GM23338 (cell line): ENCODE data around the gene SAMD11. TPM values are rescaled to one million over a fixed set of nuclear protein-coding genes. Genes with fewer than 3 reads are reported as not detected.

Source experiments
- ATAC-seq: fragments of 200-7000 bp; cut with Tn5 transposase; 3 replicates; pipeline ENCODE4 v1.9.1; 2020
- DNase-seq: peaks from one replicate; pipeline ENCODE4 v3.0.0-alpha.2; 2015; ENCODE audit warnings: low spot score
- H2AFZ ChIP-seq: fragments of 200-600 bp; sonication (generic); 2 replicates; pipeline ENCODE4 v1.8.0; 2016; ENCODE audit warnings: antibody characterized with exemption, mild to moderate bottlenecking, moderate library complexity
- H3F3A ChIP-seq: fragments of 200-600 bp; sonication (generic); replicated peaks from 2 replicates; pipeline ENCODE4 v1.8.0; 2017; ENCODE audit warnings: antibody characterized with exemption, mixed run types, low read depth
- H3K27ac ChIP-seq: fragments of 200-600 bp; sonication (generic); 2 replicates; pipeline ENCODE4 v1.6.1; 2016; ENCODE audit warnings: low read depth
- H3K27me3 ChIP-seq: fragments of 200-600 bp; sonication (generic); 2 replicates; pipeline ENCODE4 v1.8.0; 2016; ENCODE audit warnings: mild to moderate bottlenecking, mixed run types, moderate library complexity; ENCODE audit not compliant: insufficient read depth
- H3K36me3 ChIP-seq: fragments of 200-600 bp; sonication (generic); 2 replicates; pipeline ENCODE4 v1.8.0; 2016; ENCODE audit warnings: mild to moderate bottlenecking; ENCODE audit not compliant: insufficient read depth
- H3K4me1 ChIP-seq: fragments of 200-600 bp; sonication (generic); 2 replicates; pipeline ENCODE4 v1.8.0; 2016; ENCODE audit warnings: mild to moderate bottlenecking, moderate library complexity; ENCODE audit not compliant: insufficient read depth
- H3K4me2 ChIP-seq: fragments of 200-600 bp; sonication (generic); 2 replicates; pipeline ENCODE4 v1.7.1; 2017; ENCODE audit warnings: mixed run types
- H3K4me3 ChIP-seq: fragments of 200-600 bp; sonication (generic); 2 replicates; pipeline ENCODE4 v1.6.1; 2016; ENCODE audit warnings: mixed run types
- H3K79me2 ChIP-seq: fragments of 200-600 bp; sonication (generic); replicated peaks from 2 replicates; pipeline ENCODE4 v1.8.0; 2017; ENCODE audit warnings: mild to moderate bottlenecking; ENCODE audit not compliant: insufficient read depth
- H3K9me2 ChIP-seq: fragments of 200-600 bp; sonication (generic); 2 replicates; pipeline ENCODE4 v1.8.0; 2017; ENCODE audit not compliant: insufficient read depth
- H4K20me1 ChIP-seq: fragments of 200-600 bp; sonication (generic); replicated peaks from 2 replicates; pipeline ENCODE4 v1.8.0; 2017; ENCODE audit warnings: mild to moderate bottlenecking; ENCODE audit not compliant: insufficient read depth
- H3K27ac Mint-ChIP-seq: 2 replicates; pipeline ENCODE4 v1.8.0; 2020; ENCODE audit warnings: inconsistent platforms, mild to moderate bottlenecking, moderate library complexity, mixed read lengths
- H3K27me3 Mint-ChIP-seq: 3 replicates; pipeline ENCODE4 v1.8.0; 2022; ENCODE audit warnings: low read depth, mild to moderate bottlenecking, moderate library complexity, mixed read lengths, inconsistent platforms; ENCODE audit not compliant: insufficient read depth, poor library complexity
- H3K36me3 Mint-ChIP-seq: 3 replicates; pipeline ENCODE4 v1.8.0; 2021; ENCODE audit warnings: low read depth, mild to moderate bottlenecking, inconsistent platforms, moderate library complexity, mixed read lengths
- H3K4me1 Mint-ChIP-seq: 3 replicates; pipeline ENCODE4 v1.8.0; 2020; ENCODE audit warnings: mild to moderate bottlenecking, inconsistent platforms, mixed read lengths
- H3K4me3 Mint-ChIP-seq: 3 replicates; pipeline ENCODE4 v1.8.0; 2021; ENCODE audit warnings: moderate library complexity, mild to moderate bottlenecking, inconsistent platforms, mixed read lengths
- H3K9me3 Mint-ChIP-seq: 3 replicates; pipeline ENCODE4 v1.8.0; 2020; ENCODE audit warnings: moderate library complexity, mild to moderate bottlenecking, inconsistent platforms, mixed read lengths
- EZH2 ChIP-seq: fragments of 200-600 bp; sonication (generic); IDR thresholded peaks from one replicate; pipeline ENCODE4 v1.8.0; 2017; ENCODE audit warnings: antibody characterized with exemption, mild to moderate bottlenecking, low read depth; ENCODE audit not compliant: unreplicated experiment
- EZH2phosphoT487 ChIP-seq: fragments of 200-600 bp; sonication (generic); IDR thresholded peaks from one replicate; pipeline ENCODE4 v1.8.1; 2018; ENCODE audit warnings: antibody characterized with exemption; ENCODE audit not compliant: unreplicated experiment
- JUNB ChIP-seq: IDR thresholded peaks from one replicate; pipeline ENCODE4 v1.6.1; 2016; ENCODE audit warnings: antibody characterized with exemption; ENCODE audit not compliant: unreplicated experiment
- NANOG ChIP-seq: IDR thresholded peaks from 2 replicates; pipeline ENCODE4 v1.6.1; 2016; ENCODE audit warnings: antibody characterized with exemption, borderline replicate concordance
- POLR2AphosphoS5 ChIP-seq: IDR thresholded peaks from 2 replicates; pipeline ENCODE4 v1.6.1; 2016; ENCODE audit warnings: antibody characterized with exemption, low read depth
- STAT1 ChIP-seq: IDR thresholded peaks from one replicate; pipeline ENCODE4 v1.6.1; 2016; ENCODE audit warnings: antibody characterized with exemption; ENCODE audit not compliant: unreplicated experiment
- ZNF114 ChIP-seq: fragments of 250-450 bp; sonication (Bioruptor Pico); IDR thresholded peaks from 2 replicates; pipeline ENCODE4 v1.5.0; 2020; ENCODE audit warnings: mild to moderate bottlenecking, moderate library complexity
- ZNF331 ChIP-seq: fragments of 250-450 bp; sonication (Bioruptor Pico); IDR thresholded peaks from 2 replicates; pipeline ENCODE4 v1.5.0; 2020; ENCODE audit warnings: low read depth, mild to moderate bottlenecking, moderate library complexity
- polyA plus RNA-seq: library from polyadenylated mRNA; unstranded; fragments of >200 nt; fragmentation: Nextera tagmentation; extraction: Ambion mirVana; gene quantifications from 2 replicates; pipeline ENCODE4 v1.2.1, GENCODE V29; 2016
- total RNA-seq: library from RNA; depleted of rRNA; stranded (reverse); fragments of >200 nt; shearing (Covaris generic); gene quantifications from 2 replicates; pipeline ENCODE4 v1.2.3, GENCODE V29; 2014
- TF ChIP-seq, protein P1 (sequence below): fragments of 250-450 bp; sonication (Bioruptor Pico); IDR thresholded peaks from 2 replicates; pipeline ENCODE4 v1.5.0; 2020; ENCODE audit warnings: mild to moderate bottlenecking, moderate library complexity
- TF ChIP-seq, protein P2 (sequence below): IDR thresholded peaks from one replicate; pipeline ENCODE4 v1.6.1; 2018; ENCODE audit warnings: antibody characterized with exemption; ENCODE audit not compliant: unreplicated experiment

Gene SAMD11
- total and polyA plus RNA-seq, 2 experiments from 2014 or later: 0.14 to 0.40 TPM

DNA sequence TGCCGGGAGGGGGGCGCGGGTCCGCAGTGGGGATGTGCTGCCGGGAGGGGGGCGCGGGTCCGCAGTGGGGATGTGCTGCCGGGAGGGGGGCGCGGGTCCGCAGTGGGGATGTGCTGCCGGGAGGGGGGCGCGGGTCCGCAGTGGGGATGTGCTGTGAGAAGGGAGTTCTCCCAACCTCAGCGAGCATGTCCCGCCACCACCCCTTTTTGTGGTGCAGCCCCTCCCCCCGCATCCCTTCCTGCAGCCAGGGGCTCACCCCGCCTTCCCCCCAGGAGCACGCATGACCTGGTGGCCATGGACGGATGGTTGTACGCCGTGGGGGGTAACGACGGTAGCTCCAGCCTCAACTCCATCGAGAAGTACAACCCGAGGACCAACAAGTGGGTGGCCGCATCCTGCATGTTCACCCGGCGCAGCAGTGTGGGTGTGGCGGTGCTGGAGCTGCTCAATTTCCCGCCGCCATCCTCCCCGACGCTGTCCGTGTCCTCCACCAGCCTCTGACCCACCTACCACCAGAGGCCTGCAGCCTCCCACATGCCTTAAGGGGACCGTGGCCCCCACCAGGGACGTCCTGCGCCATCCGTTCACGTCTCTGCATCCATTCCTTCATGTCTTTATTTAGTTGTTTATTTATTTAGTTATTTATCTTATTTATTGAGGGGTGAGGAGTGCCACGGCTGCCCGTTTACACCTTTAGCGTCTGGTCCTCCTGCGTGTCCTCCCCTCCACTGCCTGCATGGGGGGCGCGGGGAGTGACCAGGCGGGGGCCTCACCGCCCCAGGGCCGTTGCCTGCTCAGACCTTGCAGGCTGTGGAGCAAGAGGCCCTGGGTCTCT is 41.2 kb downstream of the SAMD11 start:
- ATAC-seq (no peak), DNase-seq (no peak)
- Histone ChIP-seq H3F3A (peaks cover 7% of the 10 kb centered on the region), H2AFZ (no peak overlapping the region), H3K4me1 (no peaks in the 10 kb centered on the region), H3K4me3 (no peak overlapping the region), H3K27me3 (peaks cover 40% of the 10 kb centered on the region), H3K79me2 (no peaks in the 10 kb centered on the region), H4K20me1 (0 out of 2 replicates have a peak, but pooled peaks cover 2% of the 10 kb centered on the region), H3K36me3 (no peaks in the 10 kb centered on the region), H3K9me2 (no peaks in the 10 kb centered on the region), H3K27ac (no peak overlapping the region), H3K4me2 (no peak overlapping the region)
- H3K36me3 Mint-ChIP-seq: peaks cover 2% of the 10 kb centered on the region; the same call in 1 of the 3 replicates
- no peak overlapping the region for H3K27ac Mint-ChIP-seq
- H3K27me3 Mint-ChIP-seq: peaks cover 43% of the 10 kb centered on the region
- no peak overlapping the region for H3K4me3 Mint-ChIP-seq
- H3K4me1 Mint-ChIP-seq: no peaks in the 10 kb centered on the region; the same call in 2 of the 3 replicates
- TF ChIP-seq STAT1 (no peak), EZH2 (no peak), ZNF331 (CRISPR knock-in tag) (no peak), POLR2AphosphoS5 (no peak)
- H3K9me3 Mint-ChIP-seq: no peaks in the 10 kb centered on the region

DNA sequence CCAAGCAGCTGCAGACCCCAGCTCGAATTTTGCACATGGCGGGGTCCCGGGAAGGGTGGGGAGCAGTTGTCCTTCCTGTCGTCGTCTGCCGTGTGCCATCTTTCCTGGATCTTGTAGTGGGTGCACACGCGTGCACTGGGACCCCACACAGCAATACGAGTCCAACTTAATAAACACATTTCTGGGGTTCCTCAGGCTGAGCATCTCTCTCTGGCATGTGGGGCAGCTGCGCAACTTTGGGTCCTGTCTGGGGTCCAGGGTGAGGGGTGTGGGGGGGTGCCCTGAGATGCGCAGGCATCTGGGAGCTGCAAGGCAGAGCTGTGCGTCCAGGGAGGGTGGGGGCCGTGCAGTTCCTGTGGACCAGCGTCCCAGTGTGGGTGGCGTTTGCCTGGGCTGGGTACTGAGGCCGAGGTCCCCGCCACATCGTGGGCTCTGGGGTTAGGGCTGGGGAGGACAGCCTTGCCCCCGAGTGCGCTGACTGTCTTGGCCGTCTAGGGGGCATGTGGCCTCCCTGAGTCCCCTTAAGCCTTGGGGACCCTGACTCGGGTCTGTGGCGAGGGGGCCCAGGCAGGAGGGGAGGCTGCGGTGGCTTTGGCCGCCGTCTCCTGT is 41.9 kb downstream of the SAMD11 start:
- no peak overlapping the region for H3K4me3 Mint-ChIP-seq
- ATAC-seq: no peak
- no peak overlapping the region for H3K27ac ChIP-seq
- TF ChIP-seq STAT1 (no peak), ZNF114 (CRISPR knock-in tag) (no peak), JUNB (no peak), ZNF331 (CRISPR knock-in tag) (no peak), NANOG (no peak), EZH2 (no peak), POLR2AphosphoS5 (no peak), EZH2phosphoT487 (no peak)
- TF ChIP-seq, protein P1, sequence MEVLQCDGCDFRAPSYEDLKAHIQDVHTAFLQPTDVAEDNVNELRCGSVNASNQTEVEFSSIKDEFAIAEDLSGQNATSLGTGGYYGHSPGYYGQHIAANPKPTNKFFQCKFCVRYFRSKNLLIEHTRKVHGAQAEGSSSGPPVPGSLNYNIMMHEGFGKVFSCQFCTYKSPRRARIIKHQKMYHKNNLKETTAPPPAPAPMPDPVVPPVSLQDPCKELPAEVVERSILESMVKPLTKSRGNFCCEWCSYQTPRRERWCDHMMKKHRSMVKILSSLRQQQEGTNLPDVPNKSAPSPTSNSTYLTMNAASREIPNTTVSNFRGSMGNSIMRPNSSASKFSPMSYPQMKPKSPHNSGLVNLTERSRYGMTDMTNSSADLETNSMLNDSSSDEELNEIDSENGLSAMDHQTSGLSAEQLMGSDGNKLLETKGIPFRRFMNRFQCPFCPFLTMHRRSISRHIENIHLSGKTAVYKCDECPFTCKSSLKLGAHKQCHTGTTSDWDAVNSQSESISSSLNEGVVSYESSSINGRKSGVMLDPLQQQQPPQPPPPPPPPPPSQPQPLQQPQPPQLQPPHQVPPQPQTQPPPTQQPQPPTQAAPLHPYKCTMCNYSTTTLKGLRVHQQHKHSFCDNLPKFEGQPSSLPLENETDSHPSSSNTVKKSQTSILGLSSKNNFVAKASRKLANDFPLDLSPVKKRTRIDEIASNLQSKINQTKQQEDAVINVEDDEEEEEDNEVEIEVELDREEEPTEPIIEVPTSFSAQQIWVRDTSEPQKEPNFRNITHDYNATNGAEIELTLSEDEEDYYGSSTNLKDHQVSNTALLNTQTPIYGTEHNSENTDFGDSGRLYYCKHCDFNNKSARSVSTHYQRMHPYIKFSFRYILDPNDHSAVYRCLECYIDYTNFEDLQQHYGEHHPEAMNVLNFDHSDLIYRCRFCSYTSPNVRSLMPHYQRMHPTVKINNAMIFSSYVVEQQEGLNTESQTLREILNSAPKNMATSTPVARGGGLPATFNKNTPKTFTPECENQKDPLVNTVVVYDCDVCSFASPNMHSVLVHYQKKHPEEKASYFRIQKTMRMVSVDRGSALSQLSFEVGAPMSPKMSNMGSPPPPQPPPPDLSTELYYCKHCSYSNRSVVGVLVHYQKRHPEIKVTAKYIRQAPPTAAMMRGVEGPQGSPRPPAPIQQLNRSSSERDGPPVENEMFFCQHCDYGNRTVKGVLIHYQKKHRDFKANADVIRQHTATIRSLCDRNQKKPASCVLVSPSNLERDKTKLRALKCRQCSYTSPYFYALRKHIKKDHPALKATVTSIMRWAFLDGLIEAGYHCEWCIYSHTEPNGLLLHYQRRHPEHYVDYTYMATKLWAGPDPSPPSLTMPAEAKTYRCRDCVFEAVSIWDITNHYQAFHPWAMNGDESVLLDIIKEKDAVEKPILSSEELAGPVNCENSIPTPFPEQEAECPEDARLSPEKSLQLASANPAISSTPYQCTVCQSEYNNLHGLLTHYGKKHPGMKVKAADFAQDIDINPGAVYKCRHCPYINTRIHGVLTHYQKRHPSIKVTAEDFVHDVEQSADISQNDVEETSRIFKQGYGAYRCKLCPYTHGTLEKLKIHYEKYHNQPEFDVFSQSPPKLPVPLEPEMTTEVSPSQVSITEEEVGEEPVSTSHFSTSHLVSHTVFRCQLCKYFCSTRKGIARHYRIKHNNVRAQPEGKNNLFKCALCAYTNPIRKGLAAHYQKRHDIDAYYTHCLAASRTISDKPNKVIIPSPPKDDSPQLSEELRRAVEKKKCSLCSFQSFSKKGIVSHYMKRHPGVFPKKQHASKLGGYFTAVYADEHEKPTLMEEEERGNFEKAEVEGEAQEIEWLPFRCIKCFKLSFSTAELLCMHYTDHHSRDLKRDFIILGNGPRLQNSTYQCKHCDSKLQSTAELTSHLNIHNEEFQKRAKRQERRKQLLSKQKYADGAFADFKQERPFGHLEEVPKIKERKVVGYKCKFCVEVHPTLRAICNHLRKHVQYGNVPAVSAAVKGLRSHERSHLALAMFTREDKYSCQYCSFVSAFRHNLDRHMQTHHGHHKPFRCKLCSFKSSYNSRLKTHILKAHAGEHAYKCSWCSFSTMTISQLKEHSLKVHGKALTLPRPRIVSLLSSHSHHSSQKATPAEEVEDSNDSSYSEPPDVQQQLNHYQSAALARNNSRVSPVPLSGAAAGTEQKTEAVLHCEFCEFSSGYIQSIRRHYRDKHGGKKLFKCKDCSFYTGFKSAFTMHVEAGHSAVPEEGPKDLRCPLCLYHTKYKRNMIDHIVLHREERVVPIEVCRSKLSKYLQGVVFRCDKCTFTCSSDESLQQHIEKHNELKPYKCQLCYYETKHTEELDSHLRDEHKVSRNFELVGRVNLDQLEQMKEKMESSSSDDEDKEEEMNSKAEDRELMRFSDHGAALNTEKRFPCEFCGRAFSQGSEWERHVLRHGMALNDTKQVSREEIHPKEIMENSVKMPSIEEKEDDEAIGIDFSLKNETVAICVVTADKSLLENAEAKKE: no peak
- TF ChIP-seq, protein P2, sequence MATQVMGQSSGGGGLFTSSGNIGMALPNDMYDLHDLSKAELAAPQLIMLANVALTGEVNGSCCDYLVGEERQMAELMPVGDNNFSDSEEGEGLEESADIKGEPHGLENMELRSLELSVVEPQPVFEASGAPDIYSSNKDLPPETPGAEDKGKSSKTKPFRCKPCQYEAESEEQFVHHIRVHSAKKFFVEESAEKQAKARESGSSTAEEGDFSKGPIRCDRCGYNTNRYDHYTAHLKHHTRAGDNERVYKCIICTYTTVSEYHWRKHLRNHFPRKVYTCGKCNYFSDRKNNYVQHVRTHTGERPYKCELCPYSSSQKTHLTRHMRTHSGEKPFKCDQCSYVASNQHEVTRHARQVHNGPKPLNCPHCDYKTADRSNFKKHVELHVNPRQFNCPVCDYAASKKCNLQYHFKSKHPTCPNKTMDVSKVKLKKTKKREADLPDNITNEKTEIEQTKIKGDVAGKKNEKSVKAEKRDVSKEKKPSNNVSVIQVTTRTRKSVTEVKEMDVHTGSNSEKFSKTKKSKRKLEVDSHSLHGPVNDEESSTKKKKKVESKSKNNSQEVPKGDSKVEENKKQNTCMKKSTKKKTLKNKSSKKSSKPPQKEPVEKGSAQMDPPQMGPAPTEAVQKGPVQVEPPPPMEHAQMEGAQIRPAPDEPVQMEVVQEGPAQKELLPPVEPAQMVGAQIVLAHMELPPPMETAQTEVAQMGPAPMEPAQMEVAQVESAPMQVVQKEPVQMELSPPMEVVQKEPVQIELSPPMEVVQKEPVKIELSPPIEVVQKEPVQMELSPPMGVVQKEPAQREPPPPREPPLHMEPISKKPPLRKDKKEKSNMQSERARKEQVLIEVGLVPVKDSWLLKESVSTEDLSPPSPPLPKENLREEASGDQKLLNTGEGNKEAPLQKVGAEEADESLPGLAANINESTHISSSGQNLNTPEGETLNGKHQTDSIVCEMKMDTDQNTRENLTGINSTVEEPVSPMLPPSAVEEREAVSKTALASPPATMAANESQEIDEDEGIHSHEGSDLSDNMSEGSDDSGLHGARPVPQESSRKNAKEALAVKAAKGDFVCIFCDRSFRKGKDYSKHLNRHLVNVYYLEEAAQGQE: no peak

More for the DNA sequence above, 41.9 kb downstream of the SAMD11 start:
- H3K27ac Mint-ChIP-seq: no peak overlapping the region
- Histone ChIP-seq H3F3A (peaks cover 7% of the 10 kb centered on the region), H3K36me3 (no peaks in the 10 kb centered on the region), H3K4me2 (peak overlapping the region; percentile 92; the same call in 1 of the 2 replicates), H3K4me1 (no peaks in the 10 kb centered on the region; the same call in 1 of the 2 replicates), H3K9me2 (no peaks in the 10 kb centered on the region), H2AFZ (no peak overlapping the region), H3K4me3 (peak overlapping the region; percentile 68), H3K79me2 (no peaks in the 10 kb centered on the region), H4K20me1 (0 out of 2 replicates have a peak, but pooled peaks cover 2% of the 10 kb centered on the region), H3K27me3 (peaks cover 40% of the 10 kb centered on the region)
- DNase-seq: no peak
- H3K4me1 Mint-ChIP-seq: no peaks in the 10 kb centered on the region; the same call in 2 of the 3 replicates
- peaks cover 41% of the 10 kb centered on the region for H3K27me3 Mint-ChIP-seq
- no peaks in the 10 kb centered on the region for H3K9me3 Mint-ChIP-seq
- H3K36me3 Mint-ChIP-seq: peaks cover 2% of the 10 kb centered on the region; the same call in 1 of the 3 replicates
